ENCODE results near the gene FNBP1L.

The FNBP1L gene

GRCh38 chr1:93567255-93567918 lies 119.5 kb downstream of the FNBP1L start:
- TF ChIP-seq CTCF (IDR thresholded peaks at IDR 0.05; ENCODE audit: borderline replicate concordance, insufficient read depth, low read depth, low read length) = no peak
- H3K4me3 ChIP-seq (ENCODE audit: low read depth, low read length) = no peak overlapping the region

GRCh38 chr1:93569489-93569888 lies 121.6 kb downstream of the FNBP1L start:
- no peak overlapping the region for H3K4me3 ChIP-seq (ENCODE audit: low read depth, low read length)
- TF ChIP-seq CTCF (IDR thresholded peaks at IDR 0.05; ENCODE audit: borderline replicate concordance, insufficient read depth, low read depth, low read length) = no peak

GRCh38 chr1:93571623-93572310 lies 123.8 kb downstream of the FNBP1L start:
- TF ChIP-seq CTCF (IDR thresholded peaks at IDR 0.05; ENCODE audit: borderline replicate concordance, insufficient read depth, low read depth, low read length) = no peak
- no peak overlapping the region for H3K4me3 ChIP-seq (ENCODE audit: low read depth, low read length)

GRCh38 chr1:93573940-93574469 lies 126.1 kb downstream of the FNBP1L start:
- no peak overlapping the region for H3K4me3 ChIP-seq (ENCODE audit: low read depth, low read length)
- TF ChIP-seq CTCF (IDR thresholded peaks at IDR 0.05; ENCODE audit: borderline replicate concordance, insufficient read depth, low read depth, low read length) = no peak

- TF ChIP-seq CTCF (IDR thresholded peaks at IDR 0.05; ENCODE audit: borderline replicate concordance, insufficient read depth, low read depth, low read length) = no peak
- H3K4me3 ChIP-seq (ENCODE audit: low read depth, low read length) = no peak overlapping the region
Observed at GRCh38 chr1:93574511-93574910, 126.6 kb downstream of the FNBP1L start.

- no peak for TF ChIP-seq CTCF (IDR thresholded peaks at IDR 0.05; ENCODE audit: borderline replicate concordance, insufficient read depth, low read depth, low read length)
- no peak overlapping the region for H3K4me3 ChIP-seq (ENCODE audit: low read depth, low read length)
Observed at GRCh38 chr1:93574991-93575390, 127.1 kb downstream of the FNBP1L start.
